Measurements from ENCODE around the gene IL17RE.

DNA sequence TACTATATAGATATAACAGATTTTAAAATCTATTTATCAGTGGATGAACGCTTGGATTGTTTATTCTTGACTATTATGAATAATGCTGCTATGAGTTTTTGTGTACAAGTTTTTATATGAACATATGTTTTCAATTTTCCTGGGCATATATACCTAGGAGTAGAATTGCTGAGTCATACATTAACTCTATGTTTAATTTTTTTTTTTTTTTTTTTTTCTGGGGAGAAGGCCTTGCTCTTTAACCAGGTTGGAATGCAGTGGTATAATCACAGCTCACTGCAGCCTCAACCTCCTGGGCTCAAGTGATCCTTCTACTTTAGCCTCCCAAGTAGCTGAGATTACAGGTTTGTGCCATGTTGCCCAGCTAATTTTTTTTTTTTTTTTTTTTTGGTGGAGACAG, 31.7 kb upstream of the IL17RE start:
- TF ChIP-seq, protein P1, sequence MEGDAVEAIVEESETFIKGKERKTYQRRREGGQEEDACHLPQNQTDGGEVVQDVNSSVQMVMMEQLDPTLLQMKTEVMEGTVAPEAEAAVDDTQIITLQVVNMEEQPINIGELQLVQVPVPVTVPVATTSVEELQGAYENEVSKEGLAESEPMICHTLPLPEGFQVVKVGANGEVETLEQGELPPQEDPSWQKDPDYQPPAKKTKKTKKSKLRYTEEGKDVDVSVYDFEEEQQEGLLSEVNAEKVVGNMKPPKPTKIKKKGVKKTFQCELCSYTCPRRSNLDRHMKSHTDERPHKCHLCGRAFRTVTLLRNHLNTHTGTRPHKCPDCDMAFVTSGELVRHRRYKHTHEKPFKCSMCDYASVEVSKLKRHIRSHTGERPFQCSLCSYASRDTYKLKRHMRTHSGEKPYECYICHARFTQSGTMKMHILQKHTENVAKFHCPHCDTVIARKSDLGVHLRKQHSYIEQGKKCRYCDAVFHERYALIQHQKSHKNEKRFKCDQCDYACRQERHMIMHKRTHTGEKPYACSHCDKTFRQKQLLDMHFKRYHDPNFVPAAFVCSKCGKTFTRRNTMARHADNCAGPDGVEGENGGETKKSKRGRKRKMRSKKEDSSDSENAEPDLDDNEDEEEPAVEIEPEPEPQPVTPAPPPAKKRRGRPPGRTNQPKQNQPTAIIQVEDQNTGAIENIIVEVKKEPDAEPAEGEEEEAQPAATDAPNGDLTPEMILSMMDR (conservative IDR thresholded peaks at IDR 0.05 in 1 of 2, IDR thresholded peaks at IDR 0.05 in 1 of 2; ENCODE audit: extremely low read depth in 1 of 2, insufficient read depth in 1 of 2, low read depth in 1 of 2, low read length in 2 of 2) = no peak
- TF ChIP-seq EZH2 (IDR thresholded peaks at IDR 0.05; ENCODE audit: borderline replicate concordance, low read length) = no peak
